ENCODE data around the gene CEP63. TPM values are rescaled to one million over a fixed set of nuclear protein-coding genes. Genes with fewer than 3 reads are reported as not detected.
A peak's percentile ranks its signal among the peaks of the same experiment; 100 is the strongest.

CEP63 gene
- polyA plus RNA-seq, 1 donor from 2014 or later: 14.1 TPM

- Histone ChIP-seq H3K9me2 (ENCODE audit: insufficient read depth, low read length) (no peaks in the 10 kb centered on the region), H4K20me1 (ENCODE audit: insufficient read depth) (no peaks in the 10 kb centered on the region), H2AFZ (ENCODE audit: low read depth, low read length) (no peak overlapping the region), H3K36me3 (ENCODE audit: insufficient read depth, low read length) (no peaks in the 10 kb centered on the region), H3F3A (ENCODE audit: insufficient read depth, low read length, poor library complexity, severe bottlenecking) (no peaks in the 10 kb centered on the region), H3K79me2 (replicated peaks; ENCODE audit: insufficient read depth, low read length) (no peaks in the 10 kb centered on the region), H3K9me3 (ENCODE audit: low read length) (no peaks in the 10 kb centered on the region), H3K9ac (ENCODE audit: low read length) (no peak overlapping the region), H3K27me3 (ENCODE audit: insufficient read depth, low read depth, low read length) (no peaks in the 10 kb centered on the region), H3K4me3 (ENCODE audit: low read length) (no peak overlapping the region), H3K27ac (ENCODE audit: low read length) (no peak overlapping the region), H3K4me2 (ENCODE audit: low read length) (no peak overlapping the region)
- TF ChIP-seq EP300 (conservative IDR thresholded peaks at IDR 0.05; ENCODE audit: poor library complexity, severe bottlenecking) (no peak), SMC3 (conservative IDR thresholded peaks at IDR 0.05; ENCODE audit: poor library complexity) (no peak), EZH2 (IDR thresholded peaks at IDR 0.05; ENCODE audit: borderline replicate concordance, insufficient read depth, low read length, poor library complexity, severe bottlenecking) (no peak), MXI1 (conservative IDR thresholded peaks at IDR 0.05; ENCODE audit: poor library complexity, severe bottlenecking) (no peak), POLR2AphosphoS5 (IDR thresholded peaks at IDR 0.05) (no peak), TAF1 (IDR thresholded peaks at IDR 0.05; ENCODE audit: low read depth) (no peak), RAD21 (conservative IDR thresholded peaks at IDR 0.05) (no peak)
- TF ChIP-seq, protein P1, sequence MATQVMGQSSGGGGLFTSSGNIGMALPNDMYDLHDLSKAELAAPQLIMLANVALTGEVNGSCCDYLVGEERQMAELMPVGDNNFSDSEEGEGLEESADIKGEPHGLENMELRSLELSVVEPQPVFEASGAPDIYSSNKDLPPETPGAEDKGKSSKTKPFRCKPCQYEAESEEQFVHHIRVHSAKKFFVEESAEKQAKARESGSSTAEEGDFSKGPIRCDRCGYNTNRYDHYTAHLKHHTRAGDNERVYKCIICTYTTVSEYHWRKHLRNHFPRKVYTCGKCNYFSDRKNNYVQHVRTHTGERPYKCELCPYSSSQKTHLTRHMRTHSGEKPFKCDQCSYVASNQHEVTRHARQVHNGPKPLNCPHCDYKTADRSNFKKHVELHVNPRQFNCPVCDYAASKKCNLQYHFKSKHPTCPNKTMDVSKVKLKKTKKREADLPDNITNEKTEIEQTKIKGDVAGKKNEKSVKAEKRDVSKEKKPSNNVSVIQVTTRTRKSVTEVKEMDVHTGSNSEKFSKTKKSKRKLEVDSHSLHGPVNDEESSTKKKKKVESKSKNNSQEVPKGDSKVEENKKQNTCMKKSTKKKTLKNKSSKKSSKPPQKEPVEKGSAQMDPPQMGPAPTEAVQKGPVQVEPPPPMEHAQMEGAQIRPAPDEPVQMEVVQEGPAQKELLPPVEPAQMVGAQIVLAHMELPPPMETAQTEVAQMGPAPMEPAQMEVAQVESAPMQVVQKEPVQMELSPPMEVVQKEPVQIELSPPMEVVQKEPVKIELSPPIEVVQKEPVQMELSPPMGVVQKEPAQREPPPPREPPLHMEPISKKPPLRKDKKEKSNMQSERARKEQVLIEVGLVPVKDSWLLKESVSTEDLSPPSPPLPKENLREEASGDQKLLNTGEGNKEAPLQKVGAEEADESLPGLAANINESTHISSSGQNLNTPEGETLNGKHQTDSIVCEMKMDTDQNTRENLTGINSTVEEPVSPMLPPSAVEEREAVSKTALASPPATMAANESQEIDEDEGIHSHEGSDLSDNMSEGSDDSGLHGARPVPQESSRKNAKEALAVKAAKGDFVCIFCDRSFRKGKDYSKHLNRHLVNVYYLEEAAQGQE (IDR thresholded peaks at IDR 0.05; ENCODE audit: borderline replicate concordance): no peak
Observed at GRCh38 chr3:134614955-134615354, 129.1 kb downstream of the CEP63 start.

- Histone ChIP-seq H3K27me3 (ENCODE audit: insufficient read depth, low read depth, low read length) (no peaks in the 10 kb centered on the region), H3K9me3 (ENCODE audit: low read length) (no peaks in the 10 kb centered on the region), H3K27ac (ENCODE audit: low read length) (peak overlapping the region; percentile 60), H3K4me3 (ENCODE audit: low read length) (peak overlapping the region; percentile 41), H3F3A (ENCODE audit: insufficient read depth, low read length, poor library complexity, severe bottlenecking) (no peaks in the 10 kb centered on the region), H2AFZ (ENCODE audit: low read depth, low read length) (no peak overlapping the region), H3K4me2 (ENCODE audit: low read length) (no peak overlapping the region), H3K79me2 (replicated peaks; ENCODE audit: insufficient read depth, low read length) (no peaks in the 10 kb centered on the region), H3K9ac (ENCODE audit: low read length) (peak overlapping the region; percentile 18), H4K20me1 (ENCODE audit: insufficient read depth) (no peaks in the 10 kb centered on the region), H3K9me2 (ENCODE audit: insufficient read depth, low read length) (no peaks in the 10 kb centered on the region), H3K36me3 (ENCODE audit: insufficient read depth, low read length) (no peaks in the 10 kb centered on the region)
- no peak for TF ChIP-seq MXI1 (conservative IDR thresholded peaks at IDR 0.05; ENCODE audit: poor library complexity, severe bottlenecking)
- TF ChIP-seq EP300 (conservative IDR thresholded peaks at IDR 0.05; ENCODE audit: poor library complexity, severe bottlenecking): peak; percentile 74
- TF ChIP-seq, protein P1 (IDR thresholded peaks at IDR 0.05; ENCODE audit: borderline replicate concordance): no peak
- TF ChIP-seq, protein P2, sequence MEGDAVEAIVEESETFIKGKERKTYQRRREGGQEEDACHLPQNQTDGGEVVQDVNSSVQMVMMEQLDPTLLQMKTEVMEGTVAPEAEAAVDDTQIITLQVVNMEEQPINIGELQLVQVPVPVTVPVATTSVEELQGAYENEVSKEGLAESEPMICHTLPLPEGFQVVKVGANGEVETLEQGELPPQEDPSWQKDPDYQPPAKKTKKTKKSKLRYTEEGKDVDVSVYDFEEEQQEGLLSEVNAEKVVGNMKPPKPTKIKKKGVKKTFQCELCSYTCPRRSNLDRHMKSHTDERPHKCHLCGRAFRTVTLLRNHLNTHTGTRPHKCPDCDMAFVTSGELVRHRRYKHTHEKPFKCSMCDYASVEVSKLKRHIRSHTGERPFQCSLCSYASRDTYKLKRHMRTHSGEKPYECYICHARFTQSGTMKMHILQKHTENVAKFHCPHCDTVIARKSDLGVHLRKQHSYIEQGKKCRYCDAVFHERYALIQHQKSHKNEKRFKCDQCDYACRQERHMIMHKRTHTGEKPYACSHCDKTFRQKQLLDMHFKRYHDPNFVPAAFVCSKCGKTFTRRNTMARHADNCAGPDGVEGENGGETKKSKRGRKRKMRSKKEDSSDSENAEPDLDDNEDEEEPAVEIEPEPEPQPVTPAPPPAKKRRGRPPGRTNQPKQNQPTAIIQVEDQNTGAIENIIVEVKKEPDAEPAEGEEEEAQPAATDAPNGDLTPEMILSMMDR (IDR thresholded peaks at IDR 0.05; ENCODE audit: poor library complexity, severe bottlenecking): no peak
Observed at GRCh38 chr3:134615743-134616142, 129.9 kb downstream of the CEP63 start.
